IMR-90 (cell line): Measurements from ENCODE around the gene CDK14. TPM values are rescaled to one million over a fixed set of nuclear protein-coding genes. Genes with fewer than 3 reads are reported as not detected.

Experiments
- ATAC-seq: fragments of 200-7000 bp; cut with Tn5 transposase; 2 replicates; pipeline ENCODE4 v1.9.1; 2020; ENCODE audit warnings: low read depth, mild to moderate bottlenecking, moderate library complexity
- BruUV-seq: library from RNA; stranded (reverse); fragments of 400-500 nt; replicated peaks from 2 replicates; lab custom pipeline; 2021; lab: Mats Ljungman, UMichigan
- CTCF ChIA-PET: fragments of 300-600 bp; formaldehyde crosslinking; extraction: SDS; loops from one replicate; lab custom pipeline; 2021; ENCODE audit warnings: antibody characterized with exemption; lab: Yijun Ruan, JAX
- POLR2A ChIA-PET: fragments of 300-600 bp; sonication (Branson Sonifier 250); formaldehyde crosslinking; loops from one replicate; lab custom pipeline; 2022; ENCODE audit warnings: antibody characterized with exemption; ENCODE audit not compliant: unreplicated experiment; lab: Charles Lee
- DNase-seq: peaks from one replicate; pipeline ENCODE4 v3.0.0; 2013
- H2AFZ ChIP-seq: replicated peaks from 2 replicates; pipeline ENCODE3; 2013; ENCODE audit warnings: low read length, mild to moderate bottlenecking; ENCODE audit not compliant: poor library complexity
- H2AK5ac ChIP-seq: 2 replicates; pipeline ENCODE4 v1.6.1; 2013; ENCODE audit warnings: low read depth, low read length, inconsistent platforms
- H2AK9ac ChIP-seq: replicated peaks from 2 replicates; pipeline ENCODE3; 2013; ENCODE audit warnings: mild to moderate bottlenecking, low read depth, low read length, moderate library complexity; ENCODE audit not compliant: poor library complexity
- H2BK120ac ChIP-seq: 2 replicates; pipeline ENCODE4 v1.6.1; 2013; ENCODE audit warnings: low read depth, low read length, inconsistent platforms
- H2BK15ac ChIP-seq: 3 replicates; pipeline ENCODE4 v1.6.1; 2013; ENCODE audit warnings: low read depth, low read length, inconsistent platforms
- H2BK20ac ChIP-seq: 2 replicates; pipeline ENCODE4 v1.6.1; 2013; ENCODE audit warnings: low read depth, mild to moderate bottlenecking, inconsistent platforms, low read length, moderate library complexity
- H2BK5ac ChIP-seq: 2 replicates; pipeline ENCODE4 v1.6.1; 2013; ENCODE audit warnings: mild to moderate bottlenecking, low read depth, low read length, inconsistent platforms; ENCODE audit not compliant: poor library complexity, severe bottlenecking
- H3K14ac ChIP-seq: replicated peaks from 2 replicates; pipeline ENCODE4 v1.6.1; 2013; ENCODE audit warnings: low read depth, low read length, inconsistent platforms
- H3K18ac ChIP-seq: 2 replicates; pipeline ENCODE4 v1.6.1; 2013; ENCODE audit warnings: low read depth, low read length, control low read depth
- H3K23ac ChIP-seq: 2 replicates; pipeline ENCODE4 v1.6.1; 2013; ENCODE audit warnings: low read depth, low read length, inconsistent platforms
- H3K27ac ChIP-seq: 2 replicates; pipeline ENCODE4 v1.5.1; 2013; ENCODE audit warnings: mild to moderate bottlenecking, control low read depth, low read length; ENCODE audit not compliant: insufficient read depth
- H3K27me3 ChIP-seq: 2 replicates; pipeline ENCODE4 v1.6.1; 2013; ENCODE audit warnings: low read length; ENCODE audit not compliant: control insufficient read depth, insufficient read depth
- H3K36me3 ChIP-seq: 2 replicates; pipeline ENCODE4 v1.6.1; 2013; ENCODE audit warnings: low read length, mixed read lengths; ENCODE audit not compliant: control insufficient read depth, insufficient read depth
- H3K4ac ChIP-seq: 2 replicates; pipeline ENCODE4 v1.6.1; 2013; ENCODE audit warnings: low read depth, low read length, inconsistent platforms
- H3K4me1 ChIP-seq: 2 replicates; pipeline ENCODE4 v1.6.1; 2013; ENCODE audit warnings: low read length, mixed read lengths; ENCODE audit not compliant: control insufficient read depth, insufficient read depth
- H3K4me2 ChIP-seq: 2 replicates; pipeline ENCODE4 v1.6.1; 2013; ENCODE audit warnings: low read depth, mild to moderate bottlenecking, control low read depth, low read length, moderate library complexity
- H3K4me3 ChIP-seq: 2 replicates; pipeline ENCODE4 v1.5.1; 2013; ENCODE audit warnings: low read depth, mild to moderate bottlenecking, control low read depth, low read length, moderate library complexity; ENCODE audit not compliant: insufficient read depth
- H3K56ac ChIP-seq: 2 replicates; pipeline ENCODE4 v1.6.1; 2013; ENCODE audit warnings: low read length, inconsistent platforms; ENCODE audit not compliant: insufficient read depth; ENCODE audit errors: extremely low read depth
- H3K79me1 ChIP-seq, 2 experiments: 2 replicates each; pipeline ENCODE4 v1.6.1; 2013; ENCODE audit warnings: low read length in 2 of 2, inconsistent platforms in 1 of 2, low read depth in 1 of 2
- H3K9ac ChIP-seq: 2 replicates; pipeline ENCODE4 v1.6.1; 2013; ENCODE audit warnings: low read depth, low read length, control low read depth
- H3K9me1 ChIP-seq: 2 replicates; pipeline ENCODE4 v1.6.1; 2013; ENCODE audit warnings: low read length, inconsistent platforms; ENCODE audit not compliant: insufficient read depth
- H3K9me3 ChIP-seq: 2 replicates; pipeline ENCODE4 v1.6.1; 2013; ENCODE audit warnings: low read length; ENCODE audit not compliant: control insufficient read depth, insufficient read depth
- H4K20me1 ChIP-seq: 2 replicates; pipeline ENCODE4 v1.6.1; 2013; ENCODE audit warnings: low read length, inconsistent platforms; ENCODE audit not compliant: insufficient read depth
- H4K5ac ChIP-seq: 2 replicates; pipeline ENCODE4 v1.6.1; 2013; ENCODE audit warnings: mild to moderate bottlenecking, low read depth, low read length, control low read depth
- H4K8ac ChIP-seq, 2 experiments: 2 replicates each; pipeline ENCODE4 v1.6.1; 2013; ENCODE audit warnings: low read depth in 2 of 2, low read length in 2 of 2, control low read depth in 1 of 2, inconsistent platforms in 1 of 2
- H4K91ac ChIP-seq: 2 replicates; pipeline ENCODE4 v1.6.1; 2013; ENCODE audit warnings: low read depth, low read length, inconsistent platforms; ENCODE audit not compliant: insufficient read depth
- BHLHE40 ChIP-seq: fragments of 150-350 bp; IDR thresholded peaks from 2 replicates; pipeline ENCODE4 v1.6.1; 2016; ENCODE audit warnings: mild to moderate bottlenecking, low read depth, low read length
- CHD1 ChIP-seq: IDR thresholded peaks from 2 replicates; pipeline ENCODE4 v1.6.1; 2012; ENCODE audit warnings: low read depth, low read length, improper control_type of control experiment
- MAZ ChIP-seq: IDR thresholded peaks from 2 replicates; pipeline ENCODE4 v1.6.1; 2012; ENCODE audit warnings: low read depth, mild to moderate bottlenecking, low read length, improper control_type of control experiment, moderate library complexity, borderline replicate concordance
- NFE2L2 ChIP-seq: fragments of 150-350 bp; IDR thresholded peaks from 2 replicates; pipeline ENCODE4 v1.6.1; 2016; ENCODE audit warnings: low read depth, mild to moderate bottlenecking, low read length
- POLR2A ChIP-seq: IDR thresholded peaks from 2 replicates; pipeline ENCODE4 v1.6.1; 2012; ENCODE audit warnings: mild to moderate bottlenecking, low read depth, low read length
- RCOR1 ChIP-seq: IDR thresholded peaks from 2 replicates; pipeline ENCODE4 v1.6.1; 2012; ENCODE audit warnings: mild to moderate bottlenecking, low read length, improper control_type of control experiment; ENCODE audit not compliant: insufficient replicate concordance
- SMC3 ChIP-seq: fragments of 150-350 bp; IDR thresholded peaks from 2 replicates; pipeline ENCODE4 v1.6.1; 2016; ENCODE audit warnings: low read depth, mild to moderate bottlenecking, antibody characterized with exemption, low read length, moderate library complexity
- WGBS, 2 experiments: methylation state at CpG; one replicate each; pipeline versions ENCODE4 v1.1.5 to v1.1.7; 2013; ENCODE audit warnings: missing lambda C conversion rate in 2 of 2; ENCODE audit not compliant: insufficient read length in 1 of 2; ENCODE audit errors: extremely low coverage in 2 of 2; 5-methylcytosine and 5-hydroxymethylcytosine counted together
- dilution Hi-C: fragments of 300-500 bp; cut with HindIII; formaldehyde crosslinking; loops from one replicate; pipeline ENCODE4 v1.14.3; 2018; ENCODE audit warnings: low sequenced_read_pairs; ENCODE audit not compliant: unreplicated experiment
- in situ Hi-C: fragments of 300-500 bp; cut with MboI; formaldehyde crosslinking; loops from 3 replicates; pipeline ENCODE4 v1.14.3; 2019; ENCODE audit warnings: low sequenced_read_pairs, inconsistent platforms, mixed read lengths
- intact Hi-C: fragments of 100-400 bp; cut with micrococcal nuclease; formaldehyde crosslinking; loops from 2 replicates; pipeline ENCODE4 v1.10.0; 2022
- polyA plus RNA-seq, 3 experiments: library from polyadenylated mRNA; depleted of rRNA; stranded (reverse); fragments of >200 nt; gene quantifications; 2 replicates each; pipeline ENCODE4 v1.2.3, GENCODE V29; 2012; ENCODE audit warnings: low replicate concordance in 1 of 3
- total RNA-seq: library from RNA; depleted of rRNA; stranded (reverse); fragments of >200 nt; gene quantifications from 2 replicates; pipeline ENCODE4 v1.2.3, GENCODE V29; 2012
- TF ChIP-seq, protein P1 (sequence below): conservative IDR thresholded peaks from 2 replicates; pipeline ENCODE4 v1.5.1; 2012; ENCODE audit warnings: mild to moderate bottlenecking, low read depth, low read length, improper control_type of control experiment
- TF ChIP-seq, protein P2 (sequence below): fragments of 150-350 bp; IDR thresholded peaks from 2 replicates; pipeline ENCODE4 v1.6.1; 2016; ENCODE audit warnings: low read depth, mild to moderate bottlenecking, low read length, moderate library complexity, borderline replicate concordance

The CDK14 gene
- total and polyA plus RNA-seq, 2 of the 4 experiments (the other 2 are of a cell fraction) = 10.1 to 29.6 TPM

DNA sequence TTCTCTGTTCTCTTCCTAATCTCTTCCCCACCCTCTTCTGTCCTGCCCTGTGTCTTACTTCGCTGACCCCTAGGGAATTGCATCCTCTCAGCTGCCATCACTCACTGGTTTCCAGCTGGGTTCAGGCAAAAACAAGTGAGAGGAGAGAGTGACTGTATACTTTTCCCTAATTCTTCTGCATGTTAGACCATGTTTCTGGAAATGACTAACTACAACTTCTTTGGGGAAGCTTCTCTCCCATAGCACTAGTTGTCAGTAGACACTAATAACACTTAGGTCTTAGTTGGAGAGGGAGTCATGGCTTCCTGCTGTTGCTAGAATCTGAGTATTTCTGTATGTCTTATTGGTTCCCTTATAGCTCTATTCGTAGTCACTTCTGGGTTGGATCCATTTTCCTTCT, 369.1 kb downstream of the CDK14 start:
- TF ChIP-seq, protein P1, sequence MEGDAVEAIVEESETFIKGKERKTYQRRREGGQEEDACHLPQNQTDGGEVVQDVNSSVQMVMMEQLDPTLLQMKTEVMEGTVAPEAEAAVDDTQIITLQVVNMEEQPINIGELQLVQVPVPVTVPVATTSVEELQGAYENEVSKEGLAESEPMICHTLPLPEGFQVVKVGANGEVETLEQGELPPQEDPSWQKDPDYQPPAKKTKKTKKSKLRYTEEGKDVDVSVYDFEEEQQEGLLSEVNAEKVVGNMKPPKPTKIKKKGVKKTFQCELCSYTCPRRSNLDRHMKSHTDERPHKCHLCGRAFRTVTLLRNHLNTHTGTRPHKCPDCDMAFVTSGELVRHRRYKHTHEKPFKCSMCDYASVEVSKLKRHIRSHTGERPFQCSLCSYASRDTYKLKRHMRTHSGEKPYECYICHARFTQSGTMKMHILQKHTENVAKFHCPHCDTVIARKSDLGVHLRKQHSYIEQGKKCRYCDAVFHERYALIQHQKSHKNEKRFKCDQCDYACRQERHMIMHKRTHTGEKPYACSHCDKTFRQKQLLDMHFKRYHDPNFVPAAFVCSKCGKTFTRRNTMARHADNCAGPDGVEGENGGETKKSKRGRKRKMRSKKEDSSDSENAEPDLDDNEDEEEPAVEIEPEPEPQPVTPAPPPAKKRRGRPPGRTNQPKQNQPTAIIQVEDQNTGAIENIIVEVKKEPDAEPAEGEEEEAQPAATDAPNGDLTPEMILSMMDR = no peak
- TF ChIP-seq SMC3 (no peak), CHD1 (no peak), BHLHE40 (no peak), POLR2A (no peak), RCOR1 (no peak), MAZ (no peak), NFE2L2 (no peak)
- TF ChIP-seq, protein P2, sequence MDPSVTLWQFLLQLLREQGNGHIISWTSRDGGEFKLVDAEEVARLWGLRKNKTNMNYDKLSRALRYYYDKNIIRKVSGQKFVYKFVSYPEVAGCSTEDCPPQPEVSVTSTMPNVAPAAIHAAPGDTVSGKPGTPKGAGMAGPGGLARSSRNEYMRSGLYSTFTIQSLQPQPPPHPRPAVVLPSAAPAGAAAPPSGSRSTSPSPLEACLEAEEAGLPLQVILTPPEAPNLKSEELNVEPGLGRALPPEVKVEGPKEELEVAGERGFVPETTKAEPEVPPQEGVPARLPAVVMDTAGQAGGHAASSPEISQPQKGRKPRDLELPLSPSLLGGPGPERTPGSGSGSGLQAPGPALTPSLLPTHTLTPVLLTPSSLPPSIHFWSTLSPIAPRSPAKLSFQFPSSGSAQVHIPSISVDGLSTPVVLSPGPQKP = no peak
- ATAC-seq = no peak
- Histone ChIP-seq H3K18ac (no peak overlapping the region), H3K4me1 (no peaks in the 10 kb centered on the region), H4K91ac (no peak overlapping the region), H3K4ac (no peak overlapping the region), H3K4me2 (no peak overlapping the region), H3K9me3 (no peaks in the 10 kb centered on the region), H3K36me3 (no peaks in the 10 kb centered on the region), H2BK15ac (no peak overlapping the region), H3K9me1 (no peaks in the 10 kb centered on the region), H4K8ac (no peak overlapping the region), H3K14ac (no peak overlapping the region), H4K5ac (no peak overlapping the region; the same call in 1 of the 2 replicates), H3K79me1 (no peaks in the 10 kb centered on the region; a peak in 2 of 4 replicates), H2AK9ac (no peak overlapping the region), H2BK120ac (no peak overlapping the region), H2BK20ac (no peak overlapping the region), H3K9ac (no peak overlapping the region), H3K23ac (no peak overlapping the region), H3K27ac (no peak overlapping the region), H4K20me1 (no peaks in the 10 kb centered on the region), H2AFZ (no peak overlapping the region), H3K27me3 (no peaks in the 10 kb centered on the region), H3K56ac (no peak overlapping the region), H3K4me3 (no peak overlapping the region), H2AK5ac (no peak overlapping the region), H2BK5ac (no peak overlapping the region)
- in situ Hi-C loops (no loop called here), dilution Hi-C loops (no loop called here), intact Hi-C loops (no loop called here)
- ChIA-PET CTCF (interaction anchor here (1.5 kb wide), 1 partner anchor 12 kb away, joined by 3 read pairs; no protein-coding TSS in a partner anchor), POLR2A (no interaction called here)
- BruUV-seq = no TSS peak
- DNase-seq = no peak
- no CpG with 5 or more reads among the region's 2 CpGs for WGBS, 2 experiments
